Psoas muscle (tissue), 8 donors: ENCODE results near the gene RORB. TPM values are rescaled to one million over a fixed set of nuclear protein-coding genes. Genes with fewer than 3 reads are reported as not detected.

Experiments
- ATAC-seq, 4 donors: fragments of 200-7000 bp; cut with Tn5 transposase; one replicate each; pipeline ENCODE4 v1.9.1; 2020; ENCODE audit warnings: moderate library complexity in 3 of 4, mild to moderate bottlenecking in 2 of 4
- DNase-seq, 2 donors: peaks; one replicate each; pipeline ENCODE4 v3.0.0-alpha.2; 2020
- H3K27ac ChIP-seq: fragments of 200-600 bp; one replicate; pipeline ENCODE4 v1.8.0; 2022
- H3K27me3 ChIP-seq, 3 donors: fragments of 200-600 bp in 1 of 3; one replicate each; pipeline versions ENCODE4 v1.6.1 to v1.8.0; 2013 to 2022; ENCODE audit warnings: low read length in 2 of 3, mild to moderate bottlenecking in 2 of 3, moderate library complexity in 1 of 3; ENCODE audit not compliant: insufficient read depth in 3 of 3
- H3K36me3 ChIP-seq, 2 donors: fragments of 200-600 bp in 1 of 2; one replicate each; pipeline versions ENCODE4 v1.6.1 to v1.8.0; 2013 to 2022; ENCODE audit warnings: low read depth in 1 of 2, mild to moderate bottlenecking in 1 of 2, moderate library complexity in 1 of 2; ENCODE audit not compliant: insufficient read depth in 1 of 2
- H3K4me1 ChIP-seq: fragments of 200-600 bp; one replicate; pipeline ENCODE4 v1.8.0; 2022
- H3K4me3 ChIP-seq: fragments of 200-600 bp; one replicate; pipeline ENCODE4 v1.8.0; 2022; ENCODE audit warnings: mild to moderate bottlenecking
- H3K9me3 ChIP-seq: fragments of 200-600 bp; one replicate; pipeline ENCODE4 v1.8.0; 2022
- CTCF ChIP-seq: fragments of 200-600 bp; IDR thresholded peaks from one replicate; pipeline ENCODE4 v1.8.0; 2022; ENCODE audit warnings: antibody characterized with exemption
- WGBS, 3 donors: extraction: QIAGEN DNeasy Blood & Tissue Kit; methylation state at CpG; one replicate each; pipeline versions ENCODE4 v1.1.6 to v1.1.7; 2013; 5-methylcytosine and 5-hydroxymethylcytosine counted together
- intact Hi-C, 2 donors: fragments of 100-400 bp; cut with DNase I; formaldehyde crosslinking; loops; one replicate each; pipeline versions ENCODE4 v1.11.0 to v1.14.2; 2022
- polyA plus RNA-seq, 3 donors: library from polyadenylated mRNA; stranded (reverse); fragments of 200-250 nt; gene quantifications; one replicate each; pipeline ENCODE4 v1.2.3, GENCODE V29; 2013
- total RNA-seq, 4 donors: library from RNA; stranded (reverse); fragmentation: NEBNext Ultra II Directional in 2 of 4; extraction: Animal tissue kit (Norgen Biotek cat#: 25700) in 2 of 4; gene quantifications; one replicate each; pipeline versions ENCODE4 v1.2.1 to v1.2.4, GENCODE V29; 2021 to 2023
- donor health status: healthy with polysubstance abuse.
- donor health status: DM: no; HTN: no; CAD: no; lungs with moderate emphysema.
- donor health status: Bipolar disorder and iron deficiency.
- donor health status: healthy.
- donor health status: DM: yes; HTN: yes; CAD: no.
- donor health status: DM: no; HTN: no; CAD: no.
- donor health status: DM: no; HTN: no; CAD: no.
- donor health status: DM: yes; HTN: yes; CAD: no.

Gene RORB
- total and polyA plus RNA-seq, 7 donors, result under 0.01 to 0.10 (median 0.02) TPM; not detected in 1

- Histone ChIP-seq H3K27ac (no peak overlapping the region), H3K4me1 (no peaks in the 10 kb centered on the region), H3K36me3 (no peaks in the 10 kb centered on the region), H3K9me3 (no peaks in the 10 kb centered on the region), H3K27me3 (no peaks in the 10 kb centered on the region), H3K4me3 (no peak overlapping the region)
- ATAC-seq (no peak), DNase-seq (no peak)
- WGBS, 3 donors, result 34 to 55% (median 35%) methylated on average over 4 of the region's 4 CpGs
- intact Hi-C loops, result no loop called here
- no peak for TF ChIP-seq CTCF
Observed at GRCh38 chr9:74517188-74517587, 20.1 kb downstream of the RORB start.

- DNase-seq (no peak), ATAC-seq (no peak)
- H3K27me3 ChIP-seq, result no peaks in the 10 kb centered on the region
- no peak overlapping the region for H3K4me3 ChIP-seq
- no peak overlapping the region for H3K27ac ChIP-seq
- no peak for TF ChIP-seq CTCF
- no peaks in the 10 kb centered on the region for H3K36me3 ChIP-seq
- no peaks in the 10 kb centered on the region for H3K9me3 ChIP-seq
- 90 to 92% (median 91%) methylated on average over 9 of the region's 9 CpGs for WGBS, 3 donors
- intact Hi-C loops, result no loop called here
- no peaks in the 10 kb centered on the region for H3K4me1 ChIP-seq
Observed at GRCh38 chr9:74519419-74519818, 22.3 kb downstream of the RORB start.

GRCh38 chr9:74521009-74521408, 23.9 kb downstream of the RORB start:
- Histone ChIP-seq H3K27me3 (no peaks in the 10 kb centered on the region), H3K4me3 (no peak overlapping the region), H3K27ac (no peak overlapping the region), H3K36me3 (no peaks in the 10 kb centered on the region), H3K4me1 (no peaks in the 10 kb centered on the region), H3K9me3 (no peaks in the 10 kb centered on the region)
- no peak for ATAC-seq
- TF ChIP-seq CTCF, result no peak
- WGBS, 3 donors, result 64 to 66% (median 64%) methylated on average over 1 of the region's 1 CpG
- intact Hi-C loops, result no loop called here
- DNase-seq, result no peak

GRCh38 chr9:74524289-74524688, 27.2 kb downstream of the RORB start:
- ATAC-seq (no peak), DNase-seq (no peak)
- Histone ChIP-seq H3K36me3 (no peaks in the 10 kb centered on the region), H3K27me3 (no peaks in the 10 kb centered on the region), H3K9me3 (no peaks in the 10 kb centered on the region), H3K27ac (no peak overlapping the region), H3K4me3 (no peak overlapping the region), H3K4me1 (no peaks in the 10 kb centered on the region)
- 38 to 58% (median 52%) methylated on average over 1 of the region's 1 CpG for WGBS, 3 donors
- intact Hi-C loops, result no loop called here
- no peak for TF ChIP-seq CTCF

GRCh38 chr9:74526215-74526614, 29.1 kb downstream of the RORB start:
- H3K27ac ChIP-seq, result no peak overlapping the region
- intact Hi-C loops, result no loop called here
- WGBS, 3 donors, result 57 to 60% (median 58%) methylated on average over 2 of the region's 2 CpGs
- DNase-seq (no peak), ATAC-seq (no peak)
- H3K27me3 ChIP-seq, result no peaks in the 10 kb centered on the region
- H3K36me3 ChIP-seq, result no peaks in the 10 kb centered on the region
- H3K9me3 ChIP-seq, result no peaks in the 10 kb centered on the region
- TF ChIP-seq CTCF, result no peak
- no peaks in the 10 kb centered on the region for H3K4me1 ChIP-seq
- H3K4me3 ChIP-seq, result no peak overlapping the region
